OCI-LY7 (cell line): ENCODE measurements around the gene DBN1. TPM values are rescaled to one million over a fixed set of nuclear protein-coding genes. Genes with fewer than 3 reads are reported as not detected.
A peak's percentile ranks its signal among the peaks of the same experiment; 100 is the strongest.

Experiments used
- BruUV-seq: library from RNA; stranded (reverse); fragments of 400-500 nt; replicated peaks from 2 replicates; lab custom pipeline; 2021; lab: Mats Ljungman, UMichigan
- CTCF ChIA-PET: fragments of 300-600 bp; sonication (Branson Sonifier 250); formaldehyde crosslinking; loops from one replicate; lab custom pipeline; 2022; ENCODE audit warnings: antibody characterized with exemption; ENCODE audit not compliant: unreplicated experiment; lab: Charles Lee
- POLR2A ChIA-PET: fragments of 300-600 bp; sonication (Branson Sonifier 250); formaldehyde crosslinking; loops from one replicate; lab custom pipeline; 2022; ENCODE audit warnings: antibody characterized with exemption; lab: Charles Lee
- DNase-seq: peaks from one replicate; pipeline ENCODE4 v3.0.0-alpha.2; 2015; ENCODE audit warnings: low spot score
- H2AFZ ChIP-seq: fragments of 200-600 bp; sonication (generic), shearing (Covaris generic); 2 replicates; pipeline ENCODE4 v1.6.1; 2014; ENCODE audit warnings: mild to moderate bottlenecking, antibody characterized with exemption, low read length, moderate library complexity
- H3K27ac ChIP-seq: fragments of 200-600 bp; sonication (generic); 2 replicates; pipeline ENCODE4 v1.5.1; 2014; ENCODE audit warnings: mixed run types, low read depth, mild to moderate bottlenecking, moderate library complexity, low read length, inconsistent platforms; ENCODE audit not compliant: poor library complexity, severe bottlenecking
- H3K36me3 ChIP-seq: fragments of 200-600 bp; sonication (generic); 2 replicates; pipeline ENCODE4 v1.6.1; 2014; ENCODE audit warnings: mild to moderate bottlenecking, antibody characterized with exemption, low read length, moderate library complexity, mixed read lengths; ENCODE audit not compliant: insufficient read depth
- H3K4me1 ChIP-seq: fragments of 200-600 bp; sonication (generic); 2 replicates; pipeline ENCODE4 v1.5.1; 2014; ENCODE audit warnings: mild to moderate bottlenecking, low read length; ENCODE audit not compliant: insufficient read depth, poor library complexity, severe bottlenecking
- H3K4me2 ChIP-seq: fragments of 200-600 bp; sonication (generic); 2 replicates; pipeline ENCODE4 v1.6.1; 2014; ENCODE audit warnings: mild to moderate bottlenecking, low read length
- H3K4me3 ChIP-seq: fragments of 200-600 bp; sonication (generic); 2 replicates; pipeline ENCODE4 v1.5.1; 2014; ENCODE audit warnings: mild to moderate bottlenecking, low read depth, low read length; ENCODE audit not compliant: poor library complexity, severe bottlenecking
- H3K79me2 ChIP-seq: fragments of 200-600 bp; sonication (generic); 2 replicates; pipeline ENCODE4 v1.6.1; 2016; ENCODE audit warnings: low read depth, mild to moderate bottlenecking, low read length, moderate library complexity, mixed read lengths; ENCODE audit not compliant: insufficient read depth
- H3K9me2 ChIP-seq: fragments of 200-600 bp; sonication (generic); 2 replicates; pipeline ENCODE4 v1.6.1; 2016; ENCODE audit warnings: mild to moderate bottlenecking, low read length, mixed read lengths; ENCODE audit not compliant: insufficient read depth
- H3K9me3 ChIP-seq: fragments of 200-600 bp; sonication (generic); 2 replicates; pipeline ENCODE4 v1.6.1; 2014; ENCODE audit warnings: mild to moderate bottlenecking, mixed run types, low read length, mixed read lengths
- H4K20me1 ChIP-seq: fragments of 200-600 bp; sonication (generic); 2 replicates; pipeline ENCODE4 v1.6.1; 2014; ENCODE audit warnings: mild to moderate bottlenecking, antibody characterized with exemption, low read length, moderate library complexity, mixed read lengths; ENCODE audit not compliant: insufficient read depth
- EZH2phosphoT487 ChIP-seq: fragments of 200-600 bp; sonication (generic); IDR thresholded peaks from 2 replicates; pipeline ENCODE4 v1.6.1; 2018; ENCODE audit warnings: low read depth, borderline replicate concordance, mild to moderate bottlenecking, mixed run types, antibody characterized with exemption, low read length, moderate library complexity, mixed read lengths
- intact Hi-C: fragments of 100-400 bp; cut with micrococcal nuclease; formaldehyde crosslinking; loops from one replicate; pipeline ENCODE4 v1.10.0; 2022; ENCODE audit not compliant: unreplicated experiment
- total RNA-seq, 2 experiments: library from RNA; depleted of rRNA in 1 of 2; stranded (reverse); fragments of >200 nt in 1 of 2; shearing (Covaris generic) in 1 of 2; gene quantifications; 2 replicates each; pipeline ENCODE4 v1.2.3, GENCODE V29; 2014 to 2022
- TF ChIP-seq, protein P1 (sequence below): fragments of 200-600 bp; sonication (generic); conservative IDR thresholded peaks from 2 replicates; pipeline ENCODE4 v1.5.1; 2014; ENCODE audit warnings: mild to moderate bottlenecking, antibody characterized with exemption, low read length, moderate library complexity, mixed read lengths

DBN1 gene
- total RNA-seq, 2 experiments from 2014 or later, result 11.7 to 22.0 TPM

DNA sequence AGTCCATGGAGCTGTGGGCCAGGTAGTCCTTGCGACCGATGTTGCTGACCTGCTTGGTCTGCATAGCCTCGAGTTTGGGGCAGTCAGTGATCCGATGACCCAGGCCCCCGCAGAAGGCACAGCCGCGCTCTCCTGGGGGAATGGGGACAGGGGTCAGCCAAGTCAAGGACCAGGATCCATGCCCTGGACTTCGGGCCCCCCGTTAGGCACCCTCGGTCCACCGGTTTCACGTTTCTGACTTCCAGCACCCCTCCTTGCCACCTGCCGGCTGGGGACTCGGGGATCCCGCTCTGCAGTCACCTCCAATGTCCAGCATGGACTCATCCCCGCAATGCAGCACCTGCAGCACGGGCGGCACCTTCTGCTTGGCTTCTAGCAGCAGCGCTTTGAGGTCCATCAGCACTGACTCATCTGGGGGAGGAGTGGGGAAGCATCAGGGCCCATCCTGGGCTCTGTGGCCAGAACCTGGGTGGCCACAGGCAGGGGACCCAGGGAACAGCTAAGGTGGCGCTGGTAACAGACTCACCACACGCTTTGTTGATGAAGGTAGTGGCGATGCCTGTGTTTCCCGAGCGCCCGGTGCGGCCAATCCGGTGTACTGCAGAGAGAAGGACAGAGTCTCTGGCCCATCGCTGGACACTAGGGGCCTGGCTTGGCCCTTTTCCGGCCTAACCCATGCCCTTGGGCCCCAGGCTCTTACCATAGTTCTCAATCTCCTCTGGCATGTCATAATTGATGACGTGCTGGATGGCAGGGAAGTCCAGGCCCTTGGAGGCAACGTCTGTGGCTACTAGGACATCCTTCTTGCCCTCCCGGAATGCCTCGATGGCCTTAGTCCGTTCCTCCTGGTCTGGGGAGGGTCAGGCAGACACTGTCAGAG, 38.6 kb upstream of the DBN1 start:
- Histone ChIP-seq H4K20me1 (no peaks in the 10 kb centered on the region), H3K36me3 (peaks cover 89% of the 10 kb centered on the region), H3K9me3 (no peaks in the 10 kb centered on the region), H3K4me3 (no peak overlapping the region), H3K4me2 (peak overlapping the region; percentile 100), H3K9me2 (no peaks in the 10 kb centered on the region), H3K27ac (peak overlapping the region; percentile 95), H3K79me2 (peaks cover 51% of the 10 kb centered on the region), H3K4me1 (peaks cover 52% of the 10 kb centered on the region), H2AFZ (no peak overlapping the region)
- ChIA-PET CTCF (no interaction called here), POLR2A (interaction anchor here (4.3 kb wide), 1 partner anchor 15 kb away, joined by 24 read pairs; the partner anchor contains the start of gene PDLIM7)
- no peak for TF ChIP-seq EZH2phosphoT487
- TF ChIP-seq, protein P1, sequence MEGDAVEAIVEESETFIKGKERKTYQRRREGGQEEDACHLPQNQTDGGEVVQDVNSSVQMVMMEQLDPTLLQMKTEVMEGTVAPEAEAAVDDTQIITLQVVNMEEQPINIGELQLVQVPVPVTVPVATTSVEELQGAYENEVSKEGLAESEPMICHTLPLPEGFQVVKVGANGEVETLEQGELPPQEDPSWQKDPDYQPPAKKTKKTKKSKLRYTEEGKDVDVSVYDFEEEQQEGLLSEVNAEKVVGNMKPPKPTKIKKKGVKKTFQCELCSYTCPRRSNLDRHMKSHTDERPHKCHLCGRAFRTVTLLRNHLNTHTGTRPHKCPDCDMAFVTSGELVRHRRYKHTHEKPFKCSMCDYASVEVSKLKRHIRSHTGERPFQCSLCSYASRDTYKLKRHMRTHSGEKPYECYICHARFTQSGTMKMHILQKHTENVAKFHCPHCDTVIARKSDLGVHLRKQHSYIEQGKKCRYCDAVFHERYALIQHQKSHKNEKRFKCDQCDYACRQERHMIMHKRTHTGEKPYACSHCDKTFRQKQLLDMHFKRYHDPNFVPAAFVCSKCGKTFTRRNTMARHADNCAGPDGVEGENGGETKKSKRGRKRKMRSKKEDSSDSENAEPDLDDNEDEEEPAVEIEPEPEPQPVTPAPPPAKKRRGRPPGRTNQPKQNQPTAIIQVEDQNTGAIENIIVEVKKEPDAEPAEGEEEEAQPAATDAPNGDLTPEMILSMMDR, result no peak
- intact Hi-C loops, result no loop called here
- TSS peak; percentile 62 for BruUV-seq
- DNase-seq, result no peak

DNA sequence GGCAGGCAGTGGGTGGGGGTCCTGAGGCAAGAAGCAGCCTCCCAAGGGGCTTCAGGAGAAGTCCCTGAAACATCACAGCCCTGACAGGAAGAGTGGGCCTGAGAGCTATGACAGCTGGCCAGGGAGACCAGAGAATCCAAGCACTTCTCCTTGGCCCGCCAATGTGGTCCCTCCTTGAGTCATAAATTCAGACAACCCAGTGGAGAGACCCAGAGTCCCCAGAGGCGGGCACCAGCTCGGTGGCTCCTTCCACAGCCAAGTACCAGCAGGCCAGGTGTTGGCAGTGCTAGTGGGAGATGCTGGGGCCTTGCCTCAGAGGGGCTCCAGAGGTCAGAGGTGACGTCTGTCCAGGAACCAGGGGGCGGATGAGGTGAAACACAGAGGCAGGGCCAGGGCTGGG, 37.7 kb upstream of the DBN1 start:
- ChIA-PET POLR2A (interaction anchor here (1.8 to 4.3 kb wide), 2 partner anchors 9 to 14 kb away, joined by 10 to 24 read pairs; partner anchors contain the start of gene PDLIM7), CTCF (interaction anchor here (0.9 kb wide), 1 partner anchor 81 kb away, joined by 3 read pairs; the partner anchor contains the start of gene TMED9)
- intact Hi-C loops, result no loop called here
- Histone ChIP-seq H3K4me1 (peaks cover 56% of the 10 kb centered on the region), H3K27ac (peak overlapping the region; percentile 95), H4K20me1 (no peaks in the 10 kb centered on the region), H3K9me2 (no peaks in the 10 kb centered on the region), H3K4me3 (peak overlapping the region; percentile 77), H3K4me2 (peak overlapping the region; percentile 100), H3K9me3 (no peaks in the 10 kb centered on the region), H3K36me3 (peaks cover 94% of the 10 kb centered on the region), H3K79me2 (peaks cover 50% of the 10 kb centered on the region), H2AFZ (no peak overlapping the region; the same call in 1 of the 2 replicates)
- peak; percentile 32 for DNase-seq
- BruUV-seq, result no TSS peak
- TF ChIP-seq EZH2phosphoT487, result no peak
- TF ChIP-seq, protein P1, result no peak
